HG03378 (cell line): ENCODE measurements around the gene CNNM2.
"Not testable (repeated sequence)": the region's sequence is repeated elsewhere in the genome, so short reads cannot be mapped to it uniquely, and the experiment has no call there.

Experiments
- ATAC-seq: cut with Tn5 transposase; IDR thresholded peaks from one replicate; pipeline ENCODE4 v1.9.1; 2021; ENCODE audit warnings: mild to moderate bottlenecking, moderate library complexity; ENCODE audit not compliant: unreplicated experiment

Gene CNNM2

DNA sequence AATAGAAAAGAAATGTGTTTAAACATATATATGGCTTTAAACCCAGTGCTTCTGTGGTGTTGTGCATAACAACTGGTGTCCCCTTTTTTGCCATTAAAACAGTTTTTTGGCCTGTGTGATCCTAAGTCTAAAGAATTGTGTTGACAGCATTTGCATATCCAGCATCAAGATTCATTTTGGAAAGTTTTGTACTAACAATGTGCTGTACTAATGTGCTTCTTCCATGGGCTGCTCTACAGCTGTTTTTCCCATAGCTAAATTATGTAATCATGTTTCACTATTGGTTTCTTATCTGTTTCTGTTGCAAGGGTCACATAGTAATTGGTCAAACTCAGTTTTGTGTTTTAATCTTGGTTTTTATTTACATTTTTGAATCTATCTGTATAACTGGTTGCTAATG is 5.5 kb downstream of the CNNM2 start:
- ATAC-seq: no peak

DNA sequence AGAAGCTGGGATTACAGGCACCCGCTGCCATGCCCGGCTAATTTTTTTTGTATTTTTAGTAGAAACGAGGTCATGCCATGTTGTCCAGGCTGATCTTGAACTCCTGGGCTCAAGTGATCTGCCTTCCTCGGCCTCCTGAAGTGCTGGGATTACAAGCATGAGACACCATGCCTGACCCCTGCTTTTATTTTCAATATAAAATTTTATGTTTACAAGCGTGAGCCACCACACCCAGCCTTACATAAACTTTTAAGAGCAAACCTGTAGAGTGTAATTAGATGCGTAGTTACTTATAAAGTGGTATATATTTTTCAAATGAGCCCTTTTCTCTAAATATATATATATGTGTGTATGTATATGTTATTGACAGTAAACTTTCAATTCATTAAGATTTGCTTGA is 8.7 kb downstream of the CNNM2 start:
- no peak for ATAC-seq

GRCh38 chr10:102927311-102928010 is 9.4 kb downstream of the CNNM2 start:
- ATAC-seq: no peak

DNA sequence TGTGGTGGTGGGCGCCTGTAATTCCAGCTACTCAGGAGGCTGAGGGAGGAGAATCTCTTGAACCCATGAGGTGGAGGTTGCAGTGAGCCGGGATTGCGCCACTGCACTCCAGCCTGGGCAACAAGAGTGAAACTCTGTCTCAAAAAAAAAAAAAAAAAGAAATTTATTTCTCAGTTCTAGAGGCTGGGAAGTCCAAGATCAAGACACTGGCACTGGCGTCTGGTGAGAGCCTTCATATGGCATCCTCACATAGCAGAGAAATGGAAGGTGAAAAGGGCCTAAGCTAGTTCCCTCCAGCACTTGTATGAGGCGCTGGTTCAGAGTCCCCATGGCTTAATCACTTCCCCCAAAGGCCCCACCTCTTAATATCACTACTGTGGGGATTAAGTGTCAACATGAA is 10.3 kb downstream of the CNNM2 start:
- ATAC-seq: not testable (repeated sequence)

GRCh38 chr10:102930720-102931119 is 12.6 kb downstream of the CNNM2 start:
- no peak for ATAC-seq

DNA sequence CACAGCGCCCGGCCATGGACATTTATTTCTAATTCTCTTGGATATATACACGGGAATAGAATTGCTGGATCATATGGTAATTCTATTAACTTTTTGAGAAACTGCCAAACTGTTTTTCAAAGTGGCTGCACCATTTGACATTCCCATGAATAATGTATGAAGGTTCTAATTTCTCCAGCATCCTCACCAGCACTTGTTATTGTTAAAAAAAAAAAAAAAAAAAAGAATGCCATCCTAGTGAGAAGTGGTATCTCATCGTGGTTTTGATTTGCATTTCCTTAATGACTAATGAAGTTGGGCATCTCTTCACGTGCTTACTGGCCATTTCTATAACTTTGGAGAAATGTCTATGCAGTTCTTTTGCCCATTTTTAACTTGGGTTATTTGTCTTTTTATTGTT is 13.5 kb downstream of the CNNM2 start:
- no peak for ATAC-seq

DNA sequence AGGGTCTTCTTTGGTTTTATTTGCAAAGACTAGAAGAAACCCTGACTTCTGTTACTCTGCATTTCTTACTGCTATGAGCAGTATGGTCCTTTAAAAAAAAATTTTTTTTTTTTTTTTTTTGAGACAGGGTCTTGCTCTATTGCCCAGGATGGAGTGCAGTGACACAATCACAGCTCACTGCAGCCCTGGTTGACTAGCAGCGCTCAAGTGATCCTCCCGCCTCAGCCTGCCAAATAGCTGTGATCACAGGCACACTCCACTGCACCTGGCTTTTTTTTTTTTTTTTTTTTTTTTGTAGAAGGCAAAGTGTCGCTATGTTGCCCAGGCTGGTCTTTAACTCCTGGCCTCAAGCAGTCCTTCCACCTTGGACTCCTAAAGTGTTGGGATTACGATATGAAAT is 17.4 kb downstream of the CNNM2 start:
- no peak for ATAC-seq

GRCh38 chr10:102935939-102936605 is 18.0 kb downstream of the CNNM2 start:
- no peak for ATAC-seq

DNA sequence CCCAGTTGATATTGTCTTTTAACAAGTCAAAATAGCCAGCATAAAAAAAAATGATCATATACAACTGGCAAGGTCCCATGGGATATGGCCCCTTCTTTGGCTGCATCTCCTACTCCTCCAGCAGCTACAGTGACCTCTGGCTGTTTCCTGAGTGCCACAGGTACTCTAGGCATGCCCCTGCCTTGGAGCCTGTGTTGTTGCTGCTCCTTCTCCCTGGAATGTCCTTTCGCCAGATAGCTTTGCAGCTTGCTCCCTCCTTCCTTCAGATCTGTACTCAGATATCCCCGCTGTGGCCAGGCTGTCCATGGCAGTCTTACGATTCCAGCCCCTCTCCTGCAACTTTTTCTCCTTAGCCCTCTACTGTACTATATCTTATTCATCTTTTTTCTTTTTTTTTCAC is 23.3 kb downstream of the CNNM2 start:
- ATAC-seq: no peak

DNA sequence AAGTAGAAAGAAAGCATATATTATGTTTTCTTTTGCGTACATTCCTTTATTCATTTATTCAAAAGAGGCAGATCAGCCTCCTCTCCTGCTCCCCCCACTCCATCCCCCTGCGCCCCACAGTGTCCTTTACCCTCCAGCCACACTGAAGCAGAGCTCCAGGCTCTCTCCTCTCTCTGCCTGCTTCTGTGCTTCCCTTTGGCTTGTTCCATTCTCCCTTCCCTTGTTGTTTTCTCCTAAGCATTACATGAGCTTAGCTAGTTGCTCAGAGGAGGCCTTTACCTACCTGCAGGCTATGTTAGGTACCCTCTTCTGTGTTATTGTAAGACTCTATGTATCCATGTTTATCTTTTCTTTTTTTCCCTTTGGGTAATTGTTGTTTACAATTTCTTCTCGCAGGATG is 27.4 kb downstream of the CNNM2 start:
- no peak for ATAC-seq

- no peak for ATAC-seq
Observed at GRCh38 chr10:102945962-102946361, 27.9 kb downstream of the CNNM2 start.

DNA sequence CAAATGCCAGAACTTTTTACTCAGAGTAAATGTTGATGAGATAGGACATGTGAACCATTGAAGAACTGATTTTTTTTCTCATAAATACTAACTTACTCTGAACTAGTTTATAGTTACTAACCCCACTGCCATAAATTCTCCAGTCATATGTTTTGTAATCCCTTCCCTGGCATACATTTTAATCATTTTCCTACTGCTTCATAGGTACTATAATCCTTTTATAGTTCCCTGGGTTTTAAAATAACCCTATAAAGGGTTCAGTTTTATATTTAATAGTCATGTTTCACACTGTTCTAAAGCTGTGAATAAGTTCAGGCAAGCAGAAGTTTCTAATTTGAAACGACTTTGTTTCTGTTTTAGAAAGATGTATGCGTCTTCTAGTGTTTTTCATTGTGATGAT is 28.9 kb downstream of the CNNM2 start:
- ATAC-seq: no peak

GRCh38 chr10:102948176-102948575 is 30.1 kb downstream of the CNNM2 start:
- ATAC-seq: no peak

DNA sequence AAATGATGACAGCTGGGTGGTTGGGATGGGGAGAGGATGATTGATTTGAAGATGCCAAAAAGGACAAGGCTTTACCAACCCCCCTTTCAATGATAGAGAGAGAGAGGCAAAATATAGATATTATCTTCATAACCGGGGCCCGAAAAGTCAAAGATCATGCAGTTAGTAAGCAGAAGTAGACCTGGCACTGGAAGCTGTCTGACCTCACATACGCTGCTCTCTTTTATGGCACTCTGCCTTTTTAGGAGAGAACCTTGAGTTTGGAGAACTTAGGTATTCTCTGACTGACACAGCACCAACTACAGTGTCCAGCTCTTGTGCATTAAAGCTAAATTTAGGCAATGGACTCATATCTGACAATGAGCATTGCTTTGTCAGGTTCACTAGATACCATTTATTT is 30.7 kb downstream of the CNNM2 start:
- no peak for ATAC-seq

GRCh38 chr10:102949916-102950315 is 31.8 kb downstream of the CNNM2 start:
- no peak for ATAC-seq

DNA sequence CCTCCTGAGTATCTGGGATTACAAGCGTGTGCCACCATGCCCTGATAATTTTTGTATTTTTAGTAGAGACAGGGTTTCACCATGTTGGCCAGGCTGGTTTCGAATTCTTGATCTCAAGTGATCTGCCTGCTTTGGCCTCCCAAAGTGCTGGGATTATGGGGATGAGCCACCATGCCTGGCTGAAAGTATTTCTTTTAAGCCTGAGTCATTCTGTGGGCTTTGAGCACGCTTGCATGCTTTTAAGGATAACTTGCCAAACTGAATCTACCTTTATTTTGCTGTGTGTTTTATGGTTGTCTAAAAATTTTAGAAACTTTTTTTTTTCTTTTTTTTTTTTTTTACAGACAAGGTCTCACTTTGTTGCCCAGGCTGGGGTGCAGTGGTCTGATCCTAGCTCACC is 33.2 kb downstream of the CNNM2 start:
- ATAC-seq: no peak

DNA sequence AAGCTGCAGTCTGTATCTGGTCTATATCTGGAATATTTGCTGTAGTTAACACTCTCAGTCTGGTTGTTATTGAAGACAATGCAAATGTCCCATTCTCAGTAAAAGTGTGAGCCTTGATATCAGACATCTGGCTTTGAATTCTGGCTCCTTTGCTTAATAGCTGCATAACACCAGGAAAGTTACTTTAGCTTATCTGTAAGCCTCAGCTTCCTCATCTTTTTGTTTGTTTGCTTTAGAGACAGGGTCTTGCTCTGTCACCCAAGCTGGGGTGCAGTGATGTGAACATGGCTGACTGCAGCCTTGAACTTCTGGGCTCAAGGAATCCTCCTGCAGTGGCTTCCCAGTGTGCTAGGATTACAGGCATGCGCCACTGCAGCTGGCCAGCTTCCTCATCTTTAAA is 41.3 kb downstream of the CNNM2 start:
- no peak for ATAC-seq

GRCh38 chr10:102960157-102960556 is 42.1 kb downstream of the CNNM2 start:
- no peak for ATAC-seq

DNA sequence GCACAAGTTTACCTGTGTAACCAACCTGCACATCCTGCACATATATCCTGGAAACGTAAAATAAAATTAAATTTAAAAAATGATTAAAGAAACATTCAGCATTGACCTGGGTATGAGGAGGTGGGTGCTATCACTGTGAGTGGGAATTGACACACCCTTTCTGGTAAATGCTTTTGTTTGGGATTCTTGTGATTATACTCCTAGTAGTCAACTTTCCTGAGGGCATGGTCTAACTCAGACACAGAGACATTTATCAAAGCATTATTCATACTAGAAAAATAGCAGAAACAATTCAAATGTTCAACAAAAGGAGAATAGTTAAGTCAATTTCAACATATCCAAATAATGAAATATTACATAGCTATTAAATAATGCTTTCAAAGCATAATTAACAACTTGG is 44.2 kb downstream of the CNNM2 start:
- ATAC-seq: no peak

GRCh38 chr10:102962951-102963755 is 45.1 kb downstream of the CNNM2 start:
- no peak for ATAC-seq

DNA sequence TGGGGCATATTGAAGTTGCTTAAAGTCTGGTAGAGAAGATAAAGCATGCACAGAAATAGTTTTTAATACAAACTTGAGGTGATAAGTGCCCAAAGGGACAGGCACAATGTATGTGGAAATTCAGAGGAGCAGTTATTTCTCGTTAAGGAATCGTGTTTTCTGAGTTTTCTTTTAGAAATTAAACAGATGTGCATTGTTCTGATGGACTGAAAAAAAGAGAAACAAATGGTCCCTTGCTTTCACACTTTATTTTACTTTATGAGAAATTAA is 45.6 kb downstream of the CNNM2 start:
- no peak for ATAC-seq

GRCh38 chr10:102964064-102964463 is 46.0 kb downstream of the CNNM2 start:
- ATAC-seq: not testable (repeated sequence)
